Stimulated activated CD4-positive, alpha-beta T cell treated with anti-CD3 and anti-CD28 coated beads, Interleukin-4, amount 100 ng/mL, for 4 hours (primary cell): ENCODE results near the gene FGFR2.
"Not testable (repeated sequence)": the region's sequence is repeated elsewhere in the genome, so short reads cannot be mapped to it uniquely, and the experiment has no call there.

ENCODE experiments used
- DNase-seq, 2 experiments: peaks; one replicate each; pipeline ENCODE4 v3.0.0-alpha.2; 2020

Gene FGFR2

DNA sequence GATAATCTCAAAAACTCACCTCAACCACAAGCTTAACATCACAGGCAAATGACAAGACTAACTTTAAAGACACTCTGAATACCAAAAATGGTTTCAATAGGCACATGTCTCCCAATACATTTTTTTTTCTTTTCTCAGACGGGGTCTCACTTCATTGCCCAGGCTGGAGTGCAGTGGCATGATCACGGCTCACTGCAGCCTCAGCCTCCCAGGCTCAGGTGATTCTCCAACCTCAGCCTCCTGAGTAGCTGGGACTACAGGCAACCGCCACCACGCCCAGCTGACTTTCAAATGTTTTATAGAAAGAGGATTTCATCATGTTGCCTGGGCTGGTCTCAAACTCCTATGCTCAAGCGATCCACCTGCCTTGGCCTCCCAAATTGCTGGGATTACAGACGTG, 77.7 kb downstream of the FGFR2 start:
- DNase-seq: not testable (repeated sequence)

DNA sequence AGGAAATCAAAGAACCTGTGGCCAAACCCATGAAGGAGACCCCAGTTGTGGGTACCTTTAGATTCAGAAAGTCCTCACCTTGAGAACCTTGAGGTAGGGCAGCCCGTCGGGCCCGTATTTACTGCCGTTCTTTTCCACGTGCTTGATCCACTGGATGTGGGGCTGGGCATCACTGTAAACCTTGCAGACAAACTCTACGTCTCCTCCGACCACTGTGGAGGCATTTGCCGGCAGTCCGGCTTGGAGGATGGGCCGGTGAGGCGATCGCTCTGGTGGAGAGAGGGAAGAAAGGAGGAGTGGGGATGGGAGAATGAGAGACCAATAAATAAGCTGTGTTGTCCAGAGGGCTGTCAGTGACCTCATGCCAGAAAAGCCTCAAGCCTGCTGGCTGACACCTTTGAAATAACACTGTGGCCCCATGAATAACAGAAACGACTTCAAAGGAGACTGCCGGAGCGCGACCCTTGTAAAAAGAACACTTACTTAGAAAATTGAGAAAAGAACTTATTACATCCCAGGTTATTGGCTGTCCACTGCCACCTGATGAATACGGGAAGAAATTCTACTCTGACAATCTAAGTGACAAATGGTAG, 78.2 kb downstream of the FGFR2 start:
- DNase-seq: no peak

- no peak for DNase-seq
Measured at GRCh38 chr10:121519411-121519810, 78.8 kb downstream of the FGFR2 start.

DNA sequence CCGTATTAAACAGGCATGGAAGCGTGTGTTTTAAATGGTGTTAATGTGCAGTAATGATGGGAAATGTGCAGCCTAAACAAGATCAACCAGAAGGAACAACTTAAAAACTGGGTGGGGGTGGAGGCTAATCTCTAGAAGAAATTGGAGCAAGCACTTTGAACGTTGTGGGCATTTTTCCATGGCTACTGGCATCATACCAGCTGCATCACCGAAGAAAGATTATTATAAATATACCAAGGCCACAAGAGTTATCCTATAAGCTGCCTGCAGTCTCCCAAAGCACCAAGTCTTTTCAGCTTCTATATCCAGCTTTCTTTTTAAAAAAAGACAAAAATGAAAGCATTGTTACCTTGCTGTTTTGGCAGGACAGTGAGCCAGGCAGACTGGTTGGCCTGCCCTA, 79.9 kb downstream of the FGFR2 start:
- no peak for DNase-seq

DNA sequence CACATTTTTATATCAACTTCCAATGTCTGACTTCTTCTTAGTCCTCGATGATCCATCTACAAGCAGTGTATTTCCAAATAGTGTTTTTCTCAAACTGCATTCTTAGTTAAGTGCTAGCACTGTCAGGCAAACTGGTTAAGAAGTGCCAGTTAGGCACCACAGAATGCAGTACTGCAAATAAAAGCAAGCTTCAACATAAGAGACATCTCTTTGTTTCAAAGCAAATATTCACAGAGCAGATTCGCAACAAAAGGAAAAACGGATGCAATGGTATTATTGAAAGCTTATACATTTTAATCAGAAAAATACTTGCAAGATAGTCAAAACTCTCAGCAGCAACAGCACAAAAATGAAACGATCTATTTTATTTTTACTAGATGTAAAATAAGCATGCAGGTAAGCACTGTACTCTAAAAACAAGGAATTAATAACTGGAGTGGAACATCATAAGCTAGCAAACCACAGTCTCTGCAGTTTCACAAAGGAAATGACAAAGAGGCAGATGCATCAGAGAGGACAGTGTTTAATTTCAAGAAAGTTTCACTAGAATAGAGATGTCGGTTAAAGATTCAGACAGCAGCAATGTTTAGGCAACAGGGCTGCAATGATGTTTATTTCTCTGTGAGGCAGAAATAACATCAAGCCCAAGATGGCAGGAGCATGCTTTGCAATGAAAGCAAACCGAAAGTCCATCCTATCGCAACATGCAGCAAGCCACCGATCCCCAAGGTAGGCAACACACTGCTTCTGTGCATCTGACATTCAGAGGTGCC, 82.0 kb downstream of the FGFR2 start:
- no peak for DNase-seq

DNA sequence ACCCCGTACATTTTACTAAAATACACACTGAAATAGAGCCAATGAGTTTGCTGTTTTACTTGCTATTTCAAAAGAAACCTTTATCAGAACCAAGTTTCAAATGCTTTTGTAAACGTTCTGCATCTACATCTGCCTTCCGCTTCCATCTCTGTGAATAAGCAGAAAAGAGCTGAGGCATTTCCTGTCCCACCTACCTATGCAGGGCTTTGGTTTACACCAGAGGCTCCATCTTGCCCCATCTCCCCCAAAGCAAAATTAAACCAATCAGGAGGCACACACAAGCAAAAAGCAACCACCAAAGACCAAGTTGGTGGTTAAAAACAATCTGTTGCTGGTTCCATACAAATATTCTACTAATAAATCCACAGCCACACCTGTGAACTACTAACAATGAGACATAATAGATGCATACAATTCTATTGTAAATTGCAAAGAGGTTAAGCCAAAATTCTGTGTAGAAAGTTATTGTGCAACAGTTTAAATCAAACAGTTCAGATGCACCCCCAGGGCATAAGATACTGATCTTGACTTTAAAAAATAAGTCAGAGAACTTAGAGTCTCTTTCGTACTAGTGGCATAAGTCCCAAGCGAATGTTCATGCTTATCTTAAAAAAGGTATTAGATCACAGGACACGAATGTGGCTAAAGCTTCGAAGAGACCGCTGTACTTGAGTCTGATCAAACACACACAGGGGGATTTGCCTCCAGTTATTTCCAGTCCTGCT, 83.9 kb downstream of the FGFR2 start:
- DNase-seq: no peak

GRCh38 chr10:121511943-121512342, 86.3 kb downstream of the FGFR2 start:
- DNase-seq: no peak

DNA sequence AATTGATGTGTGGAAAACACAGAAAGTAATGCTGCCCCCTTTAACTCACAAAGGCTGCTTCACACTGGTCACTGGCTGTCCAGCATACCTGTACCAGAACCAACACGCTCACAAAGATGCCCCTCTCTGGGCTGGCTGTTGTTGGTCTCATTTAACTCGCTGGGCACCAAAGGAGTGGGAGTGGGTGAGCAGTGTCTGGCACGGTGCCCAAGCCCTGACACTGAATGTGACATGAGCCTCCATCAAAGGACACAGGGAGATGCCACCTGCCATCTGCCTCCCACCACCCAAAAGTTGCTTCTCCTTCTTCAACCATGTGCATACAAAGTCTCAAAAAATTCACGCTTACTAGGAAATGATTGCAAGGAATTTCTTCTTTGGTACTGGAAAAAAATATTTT, 86.8 kb downstream of the FGFR2 start:
- DNase-seq: no peak

DNA sequence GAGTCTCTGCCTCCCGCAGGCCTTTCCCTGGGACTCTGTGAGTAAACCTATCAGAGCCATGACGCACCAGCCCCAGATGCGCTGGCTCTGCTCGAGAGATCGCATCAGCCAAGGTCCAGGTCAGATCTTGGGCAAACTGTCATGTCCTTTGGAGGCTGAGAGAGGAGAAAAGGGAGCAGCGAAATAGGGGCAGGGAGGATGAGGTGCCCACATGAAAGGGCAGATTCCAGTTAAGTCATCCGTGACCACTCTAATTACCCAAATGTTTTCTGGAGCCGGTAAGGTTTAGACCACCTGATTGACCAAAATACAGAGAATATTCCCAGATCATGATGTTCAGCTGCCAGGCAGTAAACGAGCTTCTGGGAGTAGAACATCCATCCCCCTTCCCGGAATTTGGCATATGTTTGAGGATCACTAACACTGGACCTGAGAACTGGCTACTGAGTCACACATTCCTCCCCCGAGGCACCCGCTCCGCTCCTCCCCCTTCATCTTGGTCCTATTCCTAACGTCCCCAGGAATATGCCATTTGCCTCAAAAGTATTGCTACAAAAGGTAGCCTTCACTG, 88.0 kb downstream of the FGFR2 start:
- DNase-seq: no peak

- DNase-seq: no peak
Measured at GRCh38 chr10:121509796-121510195, 88.4 kb downstream of the FGFR2 start.

GRCh38 chr10:121509112-121509511, 89.1 kb downstream of the FGFR2 start:
- no peak for DNase-seq

- DNase-seq: no peak
Measured at GRCh38 chr10:121503587-121504051, 94.6 kb downstream of the FGFR2 start.

- DNase-seq: no peak
Measured at GRCh38 chr10:121501796-121502195, 96.4 kb downstream of the FGFR2 start.

- no peak for DNase-seq
Measured at GRCh38 chr10:121500701-121501332, 97.4 kb downstream of the FGFR2 start.

- DNase-seq: no peak
Measured at GRCh38 chr10:121497513-121498470, 100.5 kb downstream of the FGFR2 start.

- DNase-seq: no peak
Measured at GRCh38 chr10:121495719-121496118, 102.5 kb downstream of the FGFR2 start.

GRCh38 chr10:121494296-121494695, 103.9 kb downstream of the FGFR2 start:
- DNase-seq: no peak

- no peak for DNase-seq
Measured at GRCh38 chr10:121493521-121493920, 104.7 kb downstream of the FGFR2 start.

DNA sequence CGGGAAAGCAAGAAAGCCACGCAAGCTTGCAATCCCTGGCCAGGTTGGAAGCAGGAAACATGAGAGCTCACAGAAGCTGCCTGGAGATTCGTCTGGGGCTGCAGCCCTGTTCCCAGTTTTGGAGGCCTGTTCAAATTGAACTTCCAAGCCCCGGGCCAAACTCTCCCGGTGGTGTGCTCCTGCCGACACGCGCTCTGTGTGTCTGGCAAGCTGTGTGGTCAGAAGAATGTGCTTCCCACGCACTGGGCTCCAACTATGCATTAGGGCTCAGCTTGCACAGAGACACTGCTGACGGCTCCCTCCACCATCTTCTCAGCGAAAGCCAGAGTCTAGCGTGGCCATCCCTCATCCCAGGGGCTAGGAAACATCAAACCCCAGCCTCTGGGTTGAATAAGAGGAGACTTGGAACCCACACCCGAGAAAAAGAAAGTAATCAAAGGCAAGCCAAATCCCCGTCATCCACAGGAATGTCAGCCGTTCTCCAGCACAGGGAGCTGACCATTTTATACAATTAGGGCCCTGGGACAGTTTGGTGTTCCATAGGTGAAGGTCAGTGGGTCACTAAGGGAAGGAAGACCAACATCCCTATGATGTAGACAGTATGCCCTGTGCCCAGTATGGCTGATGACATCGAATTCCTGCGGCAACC, 107.2 kb downstream of the FGFR2 start:
- DNase-seq: no peak

DNA sequence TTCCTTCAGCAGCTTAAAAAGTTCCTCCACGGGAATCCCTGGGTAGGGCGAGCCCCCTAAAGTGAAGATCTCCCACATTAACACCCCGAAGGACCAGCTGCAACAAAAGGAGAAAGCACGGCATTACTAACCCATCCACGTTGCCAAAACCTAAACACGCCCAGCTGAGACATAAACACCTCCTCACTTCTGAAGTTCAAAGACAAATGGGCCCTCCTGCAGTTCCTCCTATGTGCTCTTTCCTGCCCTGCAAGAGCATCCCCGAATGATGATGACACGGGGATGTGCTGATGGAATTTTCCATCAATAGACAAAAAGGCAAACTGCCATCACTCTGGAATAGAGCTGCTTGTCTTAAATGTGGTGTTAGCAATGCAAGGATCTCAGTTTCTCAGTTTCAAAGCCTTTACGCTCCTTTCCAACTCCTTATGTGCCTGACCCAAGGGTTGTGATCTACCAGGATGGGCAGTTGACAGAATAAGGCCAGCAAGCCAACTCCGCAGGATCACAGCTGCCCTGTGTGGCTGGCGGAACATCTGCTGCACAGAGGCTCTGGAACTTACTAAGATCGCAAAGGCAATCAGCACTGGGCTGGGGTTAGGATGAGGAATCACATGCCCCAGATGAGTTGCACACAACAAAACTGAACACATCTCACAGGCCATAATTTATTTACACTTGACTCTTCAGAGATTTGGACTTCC, 112.7 kb downstream of the FGFR2 start:
- no peak for DNase-seq

DNA sequence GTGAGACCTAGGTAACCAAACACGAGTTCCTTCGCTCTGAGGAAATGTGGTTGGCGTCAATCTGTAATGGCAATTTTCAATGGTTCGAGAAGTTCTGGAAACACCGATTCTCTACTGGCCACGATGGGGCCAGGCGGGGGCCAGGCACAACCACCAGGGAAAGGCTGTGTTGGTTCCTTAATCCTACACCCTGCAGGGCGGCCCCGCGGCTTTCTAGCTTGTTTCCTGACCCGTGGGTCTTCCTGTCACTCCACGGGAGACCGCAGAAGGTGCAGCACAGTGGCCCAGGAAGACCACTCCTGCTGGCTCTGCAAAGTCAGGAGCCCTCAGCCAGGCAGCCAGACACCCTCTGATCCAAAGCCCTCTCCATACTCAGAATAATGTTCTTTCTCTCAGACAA, 113.4 kb downstream of the FGFR2 start:
- DNase-seq: no peak
